Bronchial epithelial cell (primary cell): ENCODE results near the gene ACADM. TPM values are rescaled to one million over a fixed set of nuclear protein-coding genes. Genes with fewer than 3 reads are reported as not detected.

Experiments used
- DNase-seq: peaks from one replicate; pipeline ENCODE4 v3.0.0-alpha.2; 2010; ENCODE audit warnings: low read depth
- FAIRE-seq: peaks from 2 replicates; lab custom pipeline; 2011; peaks lifted over from hg19 to GRCh38; lab: Jason Lieb, UNC
- H3K27me3 ChIP-seq: 2 replicates; pipeline ENCODE4 v1.5.1; 2011; ENCODE audit warnings: low read length; ENCODE audit not compliant: control insufficient read depth, insufficient read depth
- H3K36me3 ChIP-seq: 2 replicates; pipeline ENCODE4 v1.5.1; 2011; ENCODE audit warnings: low read length; ENCODE audit not compliant: control insufficient read depth, insufficient read depth
- H3K4me3 ChIP-seq: 2 replicates; pipeline ENCODE4 v1.5.1; 2011; ENCODE audit warnings: mild to moderate bottlenecking, low read depth, low read length, control low read depth
- CTCF ChIP-seq: IDR thresholded peaks from 2 replicates; pipeline ENCODE4 v1.5.1; 2011; ENCODE audit warnings: mild to moderate bottlenecking, moderate library complexity, low read length, control low read depth, inconsistent platforms; ENCODE audit not compliant: insufficient read depth, severe bottlenecking
- total RNA-seq: library from RNA; depleted of rRNA; stranded (reverse); fragments of >200 nt; gene quantifications from 2 replicates; pipeline ENCODE4 v1.2.1, GENCODE V29; 2014

ACADM gene
- total RNA-seq, 1 donor from 2014 or later = 13.7 TPM

DNA sequence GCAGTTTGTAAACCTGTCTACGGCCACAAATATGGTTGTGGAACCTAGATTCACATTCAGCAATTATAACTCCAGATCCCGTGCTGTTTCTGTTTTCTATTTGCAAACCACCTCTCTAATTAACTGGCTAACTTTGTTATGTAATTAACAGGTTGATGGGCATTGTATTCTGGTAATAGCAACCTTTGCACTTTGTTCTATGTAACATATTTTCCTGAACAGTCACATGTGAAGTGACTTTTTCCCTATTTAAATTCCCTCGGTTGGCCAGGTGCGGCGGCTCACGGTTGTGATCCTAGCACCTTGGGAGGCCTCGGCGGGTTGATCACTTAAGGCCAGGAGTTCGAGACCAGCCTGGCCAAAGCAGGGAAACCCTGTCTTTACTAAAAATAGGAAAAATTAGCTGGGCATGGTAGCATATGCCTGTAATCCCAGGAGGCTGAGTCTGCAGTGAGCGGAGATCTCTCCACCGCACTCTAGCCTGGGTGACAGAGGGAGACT lies 1.4 kb downstream of the ACADM start:
- no peak for TF ChIP-seq CTCF
- DNase-seq (no peak), FAIRE-seq (no peak)
- Histone ChIP-seq H3K4me3 (no peak overlapping the region), H3K36me3 (no peaks in the 10 kb centered on the region), H3K27me3 (no peaks in the 10 kb centered on the region)

DNA sequence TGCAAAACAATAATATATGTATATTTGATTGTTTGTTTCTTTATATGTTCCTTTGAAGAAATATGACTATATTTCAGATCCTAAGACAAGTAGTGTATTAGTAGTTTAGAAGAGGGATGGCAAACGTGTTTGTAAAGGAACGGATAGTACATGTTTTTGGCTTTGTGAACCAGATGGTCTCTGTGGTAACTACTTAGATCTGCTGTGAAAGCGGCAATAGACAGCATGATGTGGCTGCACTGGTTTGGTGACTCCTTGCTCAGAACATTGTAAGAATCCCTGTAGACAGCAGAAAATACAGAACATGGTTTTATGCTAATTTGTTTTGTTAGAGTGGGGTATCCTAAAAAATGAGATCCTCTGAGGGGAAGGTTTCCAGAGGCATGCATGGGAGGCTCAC lies 3.1 kb downstream of the ACADM start:
- Histone ChIP-seq H3K4me3 (no peak overlapping the region), H3K27me3 (no peaks in the 10 kb centered on the region), H3K36me3 (no peaks in the 10 kb centered on the region)
- no peak for DNase-seq
- no peak for FAIRE-seq
- TF ChIP-seq CTCF = no peak

- Histone ChIP-seq H3K4me3 (no peak overlapping the region), H3K27me3 (no peaks in the 10 kb centered on the region), H3K36me3 (peaks cover 3% of the 10 kb centered on the region)
- no peak for TF ChIP-seq CTCF
- FAIRE-seq = no peak
- DNase-seq = no peak
Measured at GRCh38 chr1:75730432-75730831, 5.9 kb downstream of the ACADM start.

- FAIRE-seq = no peak
Measured at GRCh38 chr1:75731881-75732280, 7.4 kb downstream of the ACADM start.

DNA sequence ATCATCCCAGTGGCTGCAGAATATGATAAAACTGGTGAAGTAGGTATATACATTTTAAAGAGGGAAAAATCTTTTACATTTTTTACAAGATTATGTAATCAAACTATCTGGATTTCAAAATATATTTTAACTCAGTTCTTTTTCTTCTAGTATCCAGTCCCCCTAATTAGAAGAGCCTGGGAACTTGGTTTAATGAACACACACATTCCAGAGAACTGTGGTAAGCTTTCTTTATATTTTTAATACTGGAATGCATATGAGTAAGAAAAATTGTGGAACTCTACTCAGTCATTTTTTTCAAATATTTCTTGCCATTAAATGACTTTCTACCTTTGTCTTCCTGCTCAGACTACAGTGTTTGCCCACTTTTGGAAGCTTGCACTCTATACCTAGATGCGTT lies 8.2 kb downstream of the ACADM start:
- H3K27me3 ChIP-seq = no peaks in the 10 kb centered on the region
- FAIRE-seq = no peak
- no peak overlapping the region for H3K4me3 ChIP-seq
- TF ChIP-seq CTCF = no peak
- DNase-seq = no peak
- H3K36me3 ChIP-seq = peaks cover 3% of the 10 kb centered on the region

More at GRCh38 chr1:75731881-75732280, 7.4 kb downstream of the ACADM start:
- no peaks in the 10 kb centered on the region for H3K27me3 ChIP-seq
- peaks cover 3% of the 10 kb centered on the region for H3K36me3 ChIP-seq
- no peak for DNase-seq
- H3K4me3 ChIP-seq = no peak overlapping the region
- TF ChIP-seq CTCF = no peak

- H3K4me3 ChIP-seq = no peak overlapping the region
- FAIRE-seq (no peak), DNase-seq (no peak)
- H3K36me3 ChIP-seq = peaks cover 3% of the 10 kb centered on the region
- no peak for TF ChIP-seq CTCF
- H3K27me3 ChIP-seq = no peaks in the 10 kb centered on the region
Measured at GRCh38 chr1:75733661-75734060, 9.2 kb downstream of the ACADM start.
